Measurements from ENCODE around the gene ST3GAL3.

GRCh38 chr1:43796111-43796581 is 88.8 kb downstream of the ST3GAL3 start:
- TF ChIP-seq NAIF1 (CRISPR knock-in tag; IDR thresholded peaks at IDR 0.05; ENCODE audit: borderline replicate concordance) (no peak), MAX (IDR thresholded peaks at IDR 0.05) (no peak), ZNF468 (CRISPR knock-in tag; IDR thresholded peaks at IDR 0.05) (no peak), ZBTB10 (CRISPR knock-in tag; IDR thresholded peaks at IDR 0.05; ENCODE audit: borderline replicate concordance) (no peak), LCORL (IDR thresholded peaks at IDR 0.05) (no peak), LCORL (CRISPR knock-in tag; IDR thresholded peaks at IDR 0.05) (no peak), CHD2 (IDR thresholded peaks at IDR 0.05; ENCODE audit: low read depth, low read length) (no peak), TCF7L2 (IDR thresholded peaks at IDR 0.05; ENCODE audit: low read depth, low read length) (no peak), ZSCAN29 (CRISPR knock-in tag; conservative IDR thresholded peaks at IDR 0.05) (no peak), JUN (CRISPR knock-in tag; IDR thresholded peaks at IDR 0.05) (no peak), E2F1 (CRISPR knock-in tag; IDR thresholded peaks at IDR 0.05) (no peak), ZNF768 (CRISPR knock-in tag; IDR thresholded peaks at IDR 0.05) (no peak), ZNF274 (CRISPR knock-in tag; IDR thresholded peaks at IDR 0.05) (no peak)

Measured in HepG2 (cell line).